Muscle layer of colon (tissue), 2 donors: ENCODE measurements around the gene PIP5K1C.

ENCODE experiments used
- H3K27ac ChIP-seq: one replicate; pipeline ENCODE4 v1.7.0; 2013; ENCODE audit warnings: low read depth, mild to moderate bottlenecking, low read length, moderate library complexity
- H3K27me3 ChIP-seq, 2 donors: one replicate each; pipeline ENCODE4 v1.7.0; 2013; ENCODE audit warnings: low read length in 2 of 2, mild to moderate bottlenecking in 2 of 2; ENCODE audit not compliant: insufficient read depth in 2 of 2, control insufficient read depth in 1 of 2
- H3K36me3 ChIP-seq: one replicate; pipeline ENCODE4 v1.7.0; 2013; ENCODE audit warnings: mild to moderate bottlenecking, low read length; ENCODE audit not compliant: insufficient read depth
- H3K4me1 ChIP-seq: one replicate; pipeline ENCODE4 v1.7.0; 2013; ENCODE audit warnings: mild to moderate bottlenecking, low read length; ENCODE audit not compliant: insufficient read depth
- H3K4me3 ChIP-seq, 2 donors: one replicate each; pipeline ENCODE4 v1.7.0; 2013; ENCODE audit warnings: low read length in 2 of 2, low read depth in 1 of 2, mild to moderate bottlenecking in 1 of 2, moderate library complexity in 1 of 2
- H3K9ac ChIP-seq: one replicate; pipeline ENCODE4 v1.7.0; 2013; ENCODE audit warnings: low read length
- H3K9me3 ChIP-seq: one replicate; pipeline ENCODE4 v1.7.0; 2013; ENCODE audit warnings: mild to moderate bottlenecking, low read length
- donor health status: abdominal sarcoma.
- donor health status: Adenocarcinoma of cecum.

PIP5K1C gene

GRCh38 chr19:3720349-3720917 lies 20.2 kb upstream of the PIP5K1C start:
- Histone ChIP-seq H3K27ac (no peak overlapping the region), H3K4me3 (no peak overlapping the region)

GRCh38 chr19:3719868-3720267 lies 19.6 kb upstream of the PIP5K1C start:
- no peak overlapping the region for H3K27ac ChIP-seq
- H3K9me3 ChIP-seq: no peaks in the 10 kb centered on the region
- H3K4me3 ChIP-seq: no peak overlapping the region
- H3K9ac ChIP-seq: no peak overlapping the region
- peaks cover 7% of the 10 kb centered on the region for H3K4me1 ChIP-seq
- H3K36me3 ChIP-seq: no peaks in the 10 kb centered on the region
- peaks cover 26 to 40% of the 10 kb centered on the region in 2 donors for H3K27me3 ChIP-seq

More at GRCh38 chr19:3720349-3720917, 20.2 kb upstream of the PIP5K1C start:
- Histone ChIP-seq H3K27me3 (peaks cover 26 to 40% of the 10 kb centered on the region in 2 donors), H3K36me3 (no peaks in the 10 kb centered on the region), H3K9me3 (no peaks in the 10 kb centered on the region), H3K4me1 (peaks cover 7% of the 10 kb centered on the region), H3K9ac (no peak overlapping the region)

- Histone ChIP-seq H3K9ac (no peak overlapping the region), H3K27ac (no peak overlapping the region), H3K9me3 (no peaks in the 10 kb centered on the region), H3K4me3 (no peak overlapping the region), H3K27me3 (peaks cover 16 to 19% of the 10 kb centered on the region in 2 donors), H3K36me3 (no peaks in the 10 kb centered on the region), H3K4me1 (peaks cover 6% of the 10 kb centered on the region)
These were observed 15.9 kb upstream of the PIP5K1C start for GRCh38 chr19:3716147-3716668.

- H3K36me3 ChIP-seq: no peaks in the 10 kb centered on the region
- H3K4me3 ChIP-seq: no peak overlapping the region
- no peak overlapping the region for H3K9ac ChIP-seq
- no peaks in the 10 kb centered on the region for H3K9me3 ChIP-seq
- peaks cover 0 to 4% of the 10 kb centered on the region in 2 donors for H3K27me3 ChIP-seq
- peaks cover 12% of the 10 kb centered on the region for H3K4me1 ChIP-seq
- no peak overlapping the region for H3K27ac ChIP-seq
These were observed 12.7 kb upstream of the PIP5K1C start for GRCh38 chr19:3712663-3713611.

- Histone ChIP-seq H3K36me3 (no peaks in the 10 kb centered on the region), H3K27ac (no peak overlapping the region), H3K4me3 (no peak overlapping the region), H3K9me3 (no peaks in the 10 kb centered on the region), H3K27me3 (peaks cover 0 to 4% of the 10 kb centered on the region in 2 donors), H3K9ac (no peak overlapping the region), H3K4me1 (peaks cover 12% of the 10 kb centered on the region)
These were observed 10.1 kb upstream of the PIP5K1C start for GRCh38 chr19:3710265-3710812.

- Histone ChIP-seq H3K27me3 (peaks cover 0 to 4% of the 10 kb centered on the region in 2 donors), H3K36me3 (no peaks in the 10 kb centered on the region), H3K9ac (no peak within 1 kb of the TSS), H3K9me3 (no peaks in the 10 kb centered on the region), H3K4me3 (no peak within 1 kb of the TSS), H3K27ac (no peak within 1 kb of the TSS), H3K4me1 (peaks cover 12% of the 10 kb centered on the region)
These were observed 8.1 kb upstream of the PIP5K1C start, which contains the start of gene TJP3 for GRCh38 chr19:3708207-3708931. TSS of gene TJP3 (plus strand) at chr19:3708384. CDS start at chr19:3728433, 20,049 bp downstream.

- H3K36me3 ChIP-seq: no peaks in the 10 kb centered on the region
- no peak overlapping the region for H3K27ac ChIP-seq
- H3K9me3 ChIP-seq: no peaks in the 10 kb centered on the region
- H3K4me1 ChIP-seq: peaks cover 8% of the 10 kb centered on the region
- no peak overlapping the region for H3K4me3 ChIP-seq
- H3K9ac ChIP-seq: no peak overlapping the region
- peaks cover 0 to 4% of the 10 kb centered on the region in 2 donors for H3K27me3 ChIP-seq
These were observed 7.6 kb upstream of the PIP5K1C start for GRCh38 chr19:3707868-3708206.

GRCh38 chr19:3701200-3701599 lies 932 bp upstream of the PIP5K1C start:
- no peak overlapping the region for H3K27ac ChIP-seq
- H3K4me3 ChIP-seq: no peak overlapping the region
- no peaks in the 10 kb centered on the region for H3K27me3 ChIP-seq
- no peak overlapping the region for H3K9ac ChIP-seq
- H3K4me1 ChIP-seq: peaks cover 16% of the 10 kb centered on the region
- no peaks in the 10 kb centered on the region for H3K9me3 ChIP-seq
- peaks cover 5% of the 10 kb centered on the region for H3K36me3 ChIP-seq

GRCh38 chr19:3699741-3700241 lies 477 bp downstream of the PIP5K1C start:
- Histone ChIP-seq H3K9ac (peak overlapping the region; percentile 86), H3K9me3 (no peaks in the 10 kb centered on the region), H3K36me3 (peaks cover 10% of the 10 kb centered on the region), H3K27ac (peak overlapping the region; percentile 93), H3K27me3 (no peaks in the 10 kb centered on the region), H3K4me3 (peak overlapping the region; percentile 77 to 84), H3K4me1 (peaks cover 16% of the 10 kb centered on the region)

- peaks cover 16% of the 10 kb centered on the region for H3K4me1 ChIP-seq
- H3K9me3 ChIP-seq: no peaks in the 10 kb centered on the region
- peak overlapping the region; percentile 86 for H3K9ac ChIP-seq
- H3K4me3 ChIP-seq: peak overlapping the region; percentile 77 to 84
- H3K36me3 ChIP-seq: peaks cover 10% of the 10 kb centered on the region
- H3K27ac ChIP-seq: peak overlapping the region; percentile 93
- no peaks in the 10 kb centered on the region for H3K27me3 ChIP-seq
These were observed 1.1 kb downstream of the PIP5K1C start for GRCh38 chr19:3698974-3699740.
